Kidney (tissue), 14 donors: ENCODE measurements around the gene LRRD1. TPM values are rescaled to one million over a fixed set of nuclear protein-coding genes. Genes with fewer than 3 reads are reported as not detected.

ENCODE experiments used
- DNase-seq, 5 donors: peaks; one replicate each; pipeline ENCODE4 v3.0.0-alpha.2; 2013 to 2020
- FAIRE-seq: peaks from 2 replicates; lab custom pipeline; 2012; peaks lifted over from hg19 to GRCh38; lab: Jason Lieb, UNC
- H3K27ac ChIP-seq, 2 donors: one replicate each; pipeline ENCODE4 v1.7.0; 2013; ENCODE audit warnings: low read depth in 2 of 2, low read length in 2 of 2, inconsistent platforms in 1 of 2
- H3K27me3 ChIP-seq: one replicate; pipeline ENCODE4 v1.7.1; 2013; ENCODE audit warnings: low read length, inconsistent platforms; ENCODE audit not compliant: control insufficient read depth, insufficient read depth
- H3K36me3 ChIP-seq, 3 donors: one replicate each; pipeline versions ENCODE4 v1.7.0 to v1.7.1; 2013; ENCODE audit warnings: low read length in 3 of 3, control low read depth in 1 of 3, inconsistent platforms in 1 of 3; ENCODE audit not compliant: insufficient read depth in 3 of 3, control insufficient read depth in 2 of 3
- H3K4me1 ChIP-seq, 3 donors: one replicate each; pipeline versions ENCODE4 v1.7.0 to v1.7.1; 2013; ENCODE audit warnings: low read length in 3 of 3, inconsistent platforms in 1 of 3, low read depth in 1 of 3; ENCODE audit not compliant: control insufficient read depth in 2 of 3, insufficient read depth in 2 of 3
- H3K4me3 ChIP-seq, 3 donors: one replicate each; pipeline versions ENCODE4 v1.7.0 to v1.8.1; 2013; ENCODE audit warnings: low read length in 3 of 3, control low read depth in 1 of 3, inconsistent platforms in 1 of 3
- H3K9ac ChIP-seq, 3 donors: one replicate each; pipeline versions ENCODE4 v1.7.0 to v1.7.1; 2013; ENCODE audit warnings: low read length in 3 of 3, control low read depth in 1 of 3, inconsistent platforms in 1 of 3
- H3K9me3 ChIP-seq, 3 donors: one replicate each; pipeline versions ENCODE4 v1.7.0 to v1.7.1; 2013; ENCODE audit warnings: low read length in 3 of 3, control low read depth in 1 of 3, inconsistent platforms in 1 of 3; ENCODE audit not compliant: control insufficient read depth in 2 of 3, insufficient read depth in 1 of 3
- intact Hi-C: fragments of 100-400 bp; cut with DNase I; formaldehyde crosslinking; loops from one replicate; pipeline ENCODE4 v1.11.1; 2022
- polyA plus RNA-seq: library from polyadenylated mRNA; stranded (reverse); fragments of 350-450 nt; fragmentation: Illumina TruSeq; extraction: RNeasy Lipid Tissue Mini Kit (QIAGEN cat#74804); gene quantifications from one replicate; pipeline ENCODE4 v1.2.3, GENCODE V29; 2014; ENCODE audit warnings: low read depth, low replicate concordance; ENCODE audit not compliant: insufficient read depth
- total RNA-seq: library from RNA; stranded (reverse); fragmentation: NEBNext Ultra II Directional; extraction: Animal tissue kit (Norgen Biotek cat#: 25700); gene quantifications from one replicate; pipeline ENCODE4 v1.2.1, GENCODE V29; 2021
- TF ChIP-seq, protein P1 (sequence below): IDR thresholded peaks from 3 replicates; pipeline ENCODE4 v1.5.1; 2012; ENCODE audit warnings: mild to moderate bottlenecking, moderate library complexity, borderline replicate concordance; ENCODE audit not compliant: insufficient read depth; ENCODE audit errors: extremely low read depth
- donor health status: control.
- donor health status: control.
- donor health status: control.
- donor health status: control.
- donor health status: control.
- donor health status: DM: yes; HTN: yes; CAD: no.
- donor health status: Normal renal cell carcinoma (clear cell type).

Gene LRRD1
- total and polyA plus RNA-seq, 2 donors from 2014 or later = 0.25 TPM; not detected in 1

DNA sequence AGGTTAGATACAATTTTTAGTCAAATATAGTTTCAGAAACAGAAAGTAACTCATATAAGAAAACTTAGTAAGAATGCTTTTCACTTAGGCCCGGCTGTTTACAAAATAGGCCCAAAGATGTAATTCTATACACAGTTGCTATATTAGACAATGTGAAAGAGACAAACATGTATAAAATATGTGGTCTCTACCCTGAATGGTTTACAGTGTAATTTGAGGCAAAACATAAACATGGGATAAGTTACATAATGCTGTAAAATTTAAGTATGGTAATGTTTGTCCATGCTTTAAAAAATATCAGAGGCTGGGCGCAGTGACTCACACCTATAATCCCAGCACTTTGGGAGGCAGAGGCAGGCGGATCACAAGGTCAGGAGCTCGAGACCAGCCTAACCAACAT is 48.0 kb upstream of the LRRD1 start:
- Histone ChIP-seq H3K27me3 (no peaks in the 10 kb centered on the region), H3K9me3 (no peaks in the 10 kb centered on the region), H3K9ac (no peak overlapping the region), H3K4me1 (no peaks in the 10 kb centered on the region), H3K27ac (no peak overlapping the region), H3K4me3 (no peak overlapping the region), H3K36me3 (peaks cover 6 to 17% (median 7%) of the 10 kb centered on the region in 3 donors)
- intact Hi-C loops = no loop called here
- TF ChIP-seq, protein P1, sequence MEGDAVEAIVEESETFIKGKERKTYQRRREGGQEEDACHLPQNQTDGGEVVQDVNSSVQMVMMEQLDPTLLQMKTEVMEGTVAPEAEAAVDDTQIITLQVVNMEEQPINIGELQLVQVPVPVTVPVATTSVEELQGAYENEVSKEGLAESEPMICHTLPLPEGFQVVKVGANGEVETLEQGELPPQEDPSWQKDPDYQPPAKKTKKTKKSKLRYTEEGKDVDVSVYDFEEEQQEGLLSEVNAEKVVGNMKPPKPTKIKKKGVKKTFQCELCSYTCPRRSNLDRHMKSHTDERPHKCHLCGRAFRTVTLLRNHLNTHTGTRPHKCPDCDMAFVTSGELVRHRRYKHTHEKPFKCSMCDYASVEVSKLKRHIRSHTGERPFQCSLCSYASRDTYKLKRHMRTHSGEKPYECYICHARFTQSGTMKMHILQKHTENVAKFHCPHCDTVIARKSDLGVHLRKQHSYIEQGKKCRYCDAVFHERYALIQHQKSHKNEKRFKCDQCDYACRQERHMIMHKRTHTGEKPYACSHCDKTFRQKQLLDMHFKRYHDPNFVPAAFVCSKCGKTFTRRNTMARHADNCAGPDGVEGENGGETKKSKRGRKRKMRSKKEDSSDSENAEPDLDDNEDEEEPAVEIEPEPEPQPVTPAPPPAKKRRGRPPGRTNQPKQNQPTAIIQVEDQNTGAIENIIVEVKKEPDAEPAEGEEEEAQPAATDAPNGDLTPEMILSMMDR = no peak
- FAIRE-seq (no peak), DNase-seq (no peak)

DNA sequence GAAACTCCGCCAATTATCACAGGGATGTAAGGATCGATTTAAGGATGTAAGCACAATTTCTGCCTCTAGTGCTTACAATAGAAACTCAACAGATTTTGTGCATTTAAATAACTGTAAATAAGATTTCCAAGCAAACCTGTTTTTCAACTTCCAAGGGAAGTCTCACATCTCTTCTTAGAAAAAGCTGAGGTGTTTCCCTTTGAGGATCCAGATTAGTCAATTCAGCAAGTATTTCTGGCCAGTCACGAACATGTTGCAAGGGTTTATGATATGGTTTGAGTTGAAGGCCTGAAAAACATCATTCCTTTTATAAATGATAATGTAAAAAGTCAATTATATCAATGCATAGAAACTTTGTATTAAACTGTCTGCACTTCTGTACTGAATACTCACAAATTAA is 42.8 kb upstream of the LRRD1 start:
- Histone ChIP-seq H3K4me3 (no peak overlapping the region), H3K4me1 (no peaks in the 10 kb centered on the region), H3K9me3 (no peaks in the 10 kb centered on the region), H3K36me3 (peaks cover 2 to 35% (median 32%) of the 10 kb centered on the region in 3 donors), H3K9ac (no peak overlapping the region), H3K27ac (no peak overlapping the region), H3K27me3 (no peaks in the 10 kb centered on the region)
- intact Hi-C loops = no loop called here
- peak in 1 of 5 donors; percentile 2 for DNase-seq
- FAIRE-seq = no peak
- TF ChIP-seq, protein P1 = no peak

DNA sequence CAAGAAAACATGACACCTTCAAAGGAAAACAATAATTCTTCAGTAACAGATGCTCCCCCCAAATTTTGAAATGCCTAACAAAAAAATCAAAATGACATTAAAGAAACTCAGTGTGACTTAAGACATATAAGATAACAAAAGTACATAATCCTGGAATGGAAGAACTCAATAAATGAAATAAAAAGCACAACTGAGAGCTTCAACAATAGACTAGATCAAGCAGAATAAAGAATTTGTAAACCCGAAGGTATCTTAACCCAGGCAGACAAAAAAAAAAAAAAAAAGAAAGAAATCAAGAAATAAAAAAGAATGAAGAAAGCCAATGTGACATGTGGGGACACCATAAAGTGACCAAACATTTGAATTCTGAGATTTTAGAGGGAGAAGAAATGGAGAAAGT is 27.7 kb upstream of the LRRD1 start:
- intact Hi-C loops = no loop called here
- FAIRE-seq (no peak), DNase-seq (no peak)
- Histone ChIP-seq H3K4me1 (no peaks in the 10 kb centered on the region), H3K36me3 (peaks cover 11 to 27% (median 17%) of the 10 kb centered on the region in 3 donors), H3K4me3 (no peak overlapping the region), H3K27me3 (no peaks in the 10 kb centered on the region), H3K9ac (no peak overlapping the region), H3K27ac (no peak overlapping the region), H3K9me3 (no peaks in the 10 kb centered on the region)
- TF ChIP-seq, protein P1 = no peak

DNA sequence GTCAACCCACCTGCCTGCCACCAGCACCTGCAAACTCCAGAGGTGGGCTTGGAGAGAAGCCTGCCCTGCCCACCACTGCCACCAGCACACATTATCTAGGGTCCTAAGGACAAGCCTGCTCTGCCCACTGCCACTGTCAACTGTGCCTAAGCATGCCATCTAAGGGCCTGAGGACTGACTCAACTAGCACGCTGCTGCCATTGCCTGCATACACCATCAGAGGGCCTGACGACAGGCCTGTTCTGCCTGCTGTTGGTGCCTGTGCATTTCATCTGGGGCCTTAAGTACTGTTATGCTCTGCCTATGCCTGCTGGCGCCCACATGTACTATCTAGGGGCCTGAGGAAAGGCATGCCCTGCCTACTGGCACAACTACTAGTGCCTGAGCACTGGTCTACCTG is 27.0 kb upstream of the LRRD1 start:
- no peak for DNase-seq
- Histone ChIP-seq H3K36me3 (peaks cover 6 to 31% (median 12%) of the 10 kb centered on the region in 3 donors), H3K4me1 (no peaks in the 10 kb centered on the region), H3K27me3 (no peaks in the 10 kb centered on the region), H3K4me3 (no peak overlapping the region), H3K9ac (no peak overlapping the region), H3K9me3 (no peaks in the 10 kb centered on the region), H3K27ac (no peak overlapping the region)
- FAIRE-seq = no peak
- intact Hi-C loops = no loop called here
- TF ChIP-seq, protein P1 = no peak
